H7 (cell line): Measurements from ENCODE around the gene IFT27. TPM values are rescaled to one million over a fixed set of nuclear protein-coding genes. Genes with fewer than 3 reads are reported as not detected.
"Not testable (repeated sequence)": the region's sequence is repeated elsewhere in the genome, so short reads cannot be mapped to it uniquely, and the experiment has no call there.

Experiments used
- DNase-seq: peaks from one replicate; pipeline ENCODE4 v3.0.0; 2012
- H3K27me3 ChIP-seq: 2 replicates; pipeline ENCODE4 v1.6.0; 2011; ENCODE audit warnings: mild to moderate bottlenecking, low read length; ENCODE audit not compliant: control insufficient read depth, insufficient read depth
- H3K36me3 ChIP-seq: replicated peaks from 2 replicates; pipeline ENCODE4 v1.5.1; 2011; ENCODE audit warnings: low read length; ENCODE audit not compliant: control insufficient read depth, insufficient read depth
- H3K4me3 ChIP-seq: 2 replicates; pipeline ENCODE4 v1.5.1; 2011; ENCODE audit warnings: low read depth, mild to moderate bottlenecking, control low read depth, low read length, moderate library complexity; ENCODE audit not compliant: insufficient read depth
- total RNA-seq: library from RNA; depleted of rRNA; stranded (reverse); fragments of >200 nt; shearing (Covaris generic); gene quantifications from 2 replicates; pipeline ENCODE4 v1.2.3, GENCODE V29; 2014

The IFT27 gene
- total RNA-seq, 1 experiment from 2014 or later, result 30.1 TPM

GRCh38 chr22:36764060-36764459, 11.9 kb downstream of the IFT27 start:
- no peak overlapping the region for H3K4me3 ChIP-seq
- peak; percentile 10 for DNase-seq
- no peaks in the 10 kb centered on the region for H3K27me3 ChIP-seq
- H3K36me3 ChIP-seq, result peaks cover 8% of the 10 kb centered on the region

GRCh38 chr22:36763576-36763975, 12.3 kb downstream of the IFT27 start:
- DNase-seq, result peak; percentile 12
- Histone ChIP-seq H3K36me3 (peaks cover 8% of the 10 kb centered on the region), H3K4me3 (no peak overlapping the region), H3K27me3 (no peaks in the 10 kb centered on the region)

GRCh38 chr22:36762687-36763260, 13.1 kb downstream of the IFT27 start:
- no peaks in the 10 kb centered on the region for H3K27me3 ChIP-seq
- H3K36me3 ChIP-seq, result peaks cover 8% of the 10 kb centered on the region
- peak; percentile 19 for DNase-seq
- no peak overlapping the region for H3K4me3 ChIP-seq

GRCh38 chr22:36761553-36762240, 14.2 kb downstream of the IFT27 start:
- DNase-seq, result peak; percentile 22
- H3K36me3 ChIP-seq, result peaks cover 4% of the 10 kb centered on the region
- no peak overlapping the region for H3K4me3 ChIP-seq
- no peaks in the 10 kb centered on the region for H3K27me3 ChIP-seq

- H3K36me3 ChIP-seq, result peaks cover 4% of the 10 kb centered on the region
- peak; percentile 6 for DNase-seq
- H3K27me3 ChIP-seq, result no peaks in the 10 kb centered on the region
- no peak overlapping the region for H3K4me3 ChIP-seq
Measured at GRCh38 chr22:36760786-36761185, 15.1 kb downstream of the IFT27 start.

GRCh38 chr22:36759481-36760159, 16.3 kb downstream of the IFT27 start:
- H3K36me3 ChIP-seq, result peaks cover 4% of the 10 kb centered on the region
- peak; percentile 39 for DNase-seq
- no peaks in the 10 kb centered on the region for H3K27me3 ChIP-seq
- H3K4me3 ChIP-seq, result no peak overlapping the region

GRCh38 chr22:36758792-36759271, 17.1 kb downstream of the IFT27 start:
- peaks cover 3% of the 10 kb centered on the region for H3K36me3 ChIP-seq
- H3K27me3 ChIP-seq, result no peaks in the 10 kb centered on the region
- peak; percentile 44 for DNase-seq
- H3K4me3 ChIP-seq, result no peak overlapping the region

GRCh38 chr22:36757668-36758211, 18.2 kb downstream of the IFT27 start:
- H3K4me3 ChIP-seq, result no peak overlapping the region
- H3K36me3 ChIP-seq, result no peaks in the 10 kb centered on the region; the same call in 1 of the 2 replicates
- peak; percentile 93 for DNase-seq
- no peaks in the 10 kb centered on the region for H3K27me3 ChIP-seq

- DNase-seq, result peak; percentile 43
- no peaks in the 10 kb centered on the region for H3K36me3 ChIP-seq
- no peaks in the 10 kb centered on the region for H3K27me3 ChIP-seq
- no peak overlapping the region for H3K4me3 ChIP-seq
Measured at GRCh38 chr22:36756746-36757655, 18.9 kb downstream of the IFT27 start.

- no peak overlapping the region for H3K4me3 ChIP-seq
Measured at GRCh38 chr22:36756031-36756430, 19.9 kb downstream of the IFT27 start.

GRCh38 chr22:36755316-36755715, 20.6 kb downstream of the IFT27 start:
- H3K36me3 ChIP-seq, result no peaks in the 10 kb centered on the region
- no peaks in the 10 kb centered on the region for H3K27me3 ChIP-seq
- peak; percentile 2 for DNase-seq
- no peak overlapping the region for H3K4me3 ChIP-seq

More at GRCh38 chr22:36756031-36756430, 19.9 kb downstream of the IFT27 start:
- H3K27me3 ChIP-seq, result no peaks in the 10 kb centered on the region
- peak; percentile 43 for DNase-seq
- no peaks in the 10 kb centered on the region for H3K36me3 ChIP-seq

GRCh38 chr22:36754881-36755280, 21.0 kb downstream of the IFT27 start:
- H3K4me3 ChIP-seq, DNase-seq, H3K27me3 ChIP-seq, H3K36me3 ChIP-seq: not testable (repeated sequence)

GRCh38 chr22:36753916-36754315, 22.0 kb downstream of the IFT27 start:
- peak; percentile 16 for DNase-seq
- H3K27me3 ChIP-seq, result no peaks in the 10 kb centered on the region
- H3K4me3 ChIP-seq, result no peak overlapping the region
- H3K36me3 ChIP-seq, result no peaks in the 10 kb centered on the region
